ENCODE measurements around the gene ZNF418.
"Not testable (repeated sequence)": the region's sequence is repeated elsewhere in the genome, so short reads cannot be mapped to it uniquely, and the experiment has no call there.

GRCh38 chr19:57873883-57874799, 61.1 kb downstream of the ZNF418 start:
- TF ChIP-seq CTCF (IDR thresholded peaks at IDR 0.05; ENCODE audit: borderline replicate concordance, extremely low read depth, low read length, poor library complexity, severe bottlenecking); EZH2 (IDR thresholded peaks at IDR 0.05; ENCODE audit: borderline replicate concordance, low read depth, low read length, severe bottlenecking): not testable (repeated sequence)
